Amniotic stem cell (primary cell): ENCODE results near the gene SOCS3.
"Not testable (repeated sequence)": the region's sequence is repeated elsewhere in the genome, so short reads cannot be mapped to it uniquely, and the experiment has no call there.

Experiments used
- DNase-seq: peaks from one replicate; lab custom pipeline; 2025; lab: John Stamatoyannopoulos, UW

The SOCS3 gene

GRCh38 chr17:78348055-78348770 is 11.7 kb downstream of the SOCS3 start:
- no peak for DNase-seq

GRCh38 chr17:78347453-78347852 is 12.4 kb downstream of the SOCS3 start:
- DNase-seq = no peak

DNA sequence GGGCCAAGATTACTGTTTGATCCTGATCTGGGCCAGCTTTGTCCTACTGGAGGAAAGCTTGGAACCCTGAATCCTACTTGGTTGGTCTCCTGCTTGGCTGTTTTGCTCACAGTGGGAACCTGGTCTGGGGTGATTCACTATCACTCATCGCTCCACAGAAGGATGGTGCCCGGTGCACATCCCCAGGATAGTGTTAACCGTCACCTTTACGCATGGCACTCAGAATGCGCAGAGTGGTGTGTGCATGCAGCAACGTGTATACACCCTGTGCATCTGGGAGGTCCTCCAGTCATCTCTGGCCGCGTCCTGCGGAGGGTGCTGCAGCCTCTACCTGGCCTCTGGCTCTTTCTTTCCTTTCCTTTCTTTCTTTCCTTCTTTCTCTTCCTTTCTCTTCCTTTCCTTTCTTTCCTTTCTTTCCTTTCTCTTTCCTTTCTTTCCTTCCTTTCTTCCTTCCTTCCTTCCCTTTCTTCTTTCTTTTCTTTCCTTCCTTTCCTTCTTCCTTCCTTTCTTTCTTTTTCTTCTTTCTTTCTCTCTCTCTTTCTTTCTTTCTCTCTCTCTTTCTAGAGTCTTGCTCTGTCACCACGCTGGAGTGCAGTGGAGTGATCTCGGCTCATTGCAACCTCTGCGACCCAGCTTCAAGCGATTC is 13.1 kb downstream of the SOCS3 start:
- DNase-seq = no peak

- no peak for DNase-seq
Observed at GRCh38 chr17:78345791-78346494, 13.9 kb downstream of the SOCS3 start.

DNA sequence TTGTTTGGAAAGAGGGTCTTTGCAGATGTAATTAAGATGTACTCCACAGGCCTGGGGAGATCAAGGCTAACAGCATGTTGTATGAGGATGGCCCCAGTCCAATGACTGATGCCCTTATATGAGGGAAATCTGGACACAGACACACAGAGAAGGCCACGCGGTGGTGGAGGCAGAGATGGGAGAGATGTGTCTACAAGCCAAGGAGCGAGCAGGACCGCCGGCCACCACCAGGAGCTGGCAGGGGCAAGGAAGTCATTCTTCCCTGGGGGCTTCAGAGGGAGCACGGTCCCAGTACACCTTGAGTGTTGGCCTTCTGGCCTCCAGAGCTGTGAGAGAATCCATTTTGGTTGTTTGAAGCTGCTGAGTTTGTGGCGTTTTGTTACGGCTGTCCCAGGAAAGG is 14.7 kb downstream of the SOCS3 start:
- DNase-seq = no peak

DNA sequence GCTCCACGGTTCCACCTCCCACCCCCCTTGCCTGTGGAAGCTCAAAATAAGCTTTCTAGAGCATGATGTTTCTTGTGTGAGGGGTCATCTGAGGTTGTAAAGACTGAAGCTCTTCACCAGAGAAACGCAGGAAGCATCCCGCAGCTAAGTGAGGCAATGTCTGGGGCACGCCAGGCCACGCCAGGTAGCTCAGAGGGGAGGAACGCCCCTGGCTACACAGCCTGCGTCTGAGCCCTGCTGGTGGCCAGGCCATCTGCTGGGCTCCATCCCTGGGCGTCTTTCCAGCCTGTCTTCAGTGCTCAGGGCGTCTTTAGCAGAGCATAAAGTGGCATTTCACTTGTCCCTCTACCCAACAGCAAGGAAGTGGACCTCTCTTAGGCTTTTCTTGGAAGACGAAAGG is 15.2 kb downstream of the SOCS3 start:
- DNase-seq = no peak

DNA sequence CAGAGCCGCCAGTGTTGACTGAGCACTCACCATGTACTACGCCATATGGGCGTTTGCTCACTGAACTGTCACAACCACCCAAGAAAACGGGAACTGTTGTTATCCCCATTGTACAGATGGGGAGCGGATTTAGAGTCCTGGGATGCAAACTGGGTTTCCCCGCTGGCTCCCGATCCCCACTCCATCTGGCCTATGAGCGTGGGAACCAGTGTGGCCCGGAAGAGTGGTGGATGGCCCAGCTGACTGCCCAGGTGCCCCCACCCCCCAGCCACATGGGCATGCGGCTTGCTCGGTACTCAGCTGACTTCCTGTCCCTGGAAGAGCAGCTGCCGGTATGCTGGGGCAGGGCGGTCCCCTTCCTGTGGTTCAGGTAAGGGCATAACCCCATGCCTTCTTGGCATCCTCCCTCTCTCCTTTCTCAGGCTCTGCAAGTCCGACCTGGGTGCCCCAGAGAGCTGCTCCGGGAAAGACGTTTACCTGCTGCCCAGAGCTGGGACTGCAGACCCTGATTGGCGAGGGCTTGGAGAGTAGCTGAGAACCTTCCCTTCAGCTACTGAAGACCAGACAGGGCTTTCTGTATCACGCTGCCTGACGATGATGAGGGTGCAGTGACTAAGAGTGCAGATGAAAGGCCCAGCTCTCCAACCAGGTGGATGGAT is 16.2 kb downstream of the SOCS3 start:
- DNase-seq = no peak

GRCh38 chr17:78343187-78343542 is 16.7 kb downstream of the SOCS3 start:
- peak; percentile 59 for DNase-seq

DNA sequence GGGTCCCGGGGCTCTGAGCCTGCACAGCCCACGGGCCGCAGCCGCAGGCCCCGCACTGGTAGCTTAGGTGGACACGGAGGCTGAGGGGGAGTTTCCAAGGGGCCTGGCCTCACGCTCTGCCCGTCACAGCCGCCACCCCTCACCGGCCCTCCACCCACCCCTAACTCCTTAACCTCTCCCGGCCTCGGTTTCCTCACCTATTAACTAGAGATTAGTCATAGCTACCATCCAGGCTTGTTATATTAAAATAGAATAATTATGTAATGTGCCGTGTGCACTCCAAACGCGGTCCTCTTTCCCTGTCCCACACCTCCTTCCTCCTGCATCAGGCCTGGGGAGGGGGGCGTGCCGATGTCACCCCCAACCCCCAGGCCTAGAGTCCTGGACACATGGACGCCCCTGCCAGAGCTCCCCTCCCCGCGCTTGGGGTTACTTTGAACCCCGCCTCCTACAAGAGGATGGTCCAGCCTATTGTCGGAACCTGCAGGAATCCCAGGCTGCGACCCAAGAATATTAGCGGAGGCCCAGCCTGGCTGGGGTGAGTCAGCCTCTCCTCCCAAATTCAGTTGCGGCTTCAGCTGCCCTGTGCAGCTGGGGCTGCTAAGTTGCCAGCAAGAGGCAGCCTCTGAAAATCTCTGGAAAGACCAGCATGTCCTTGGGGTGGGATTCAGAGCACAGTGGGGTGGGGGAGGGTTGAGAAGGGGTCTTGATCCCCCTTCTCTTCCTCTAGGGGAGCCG is 17.3 kb downstream of the SOCS3 start:
- DNase-seq = peak; percentile 58

DNA sequence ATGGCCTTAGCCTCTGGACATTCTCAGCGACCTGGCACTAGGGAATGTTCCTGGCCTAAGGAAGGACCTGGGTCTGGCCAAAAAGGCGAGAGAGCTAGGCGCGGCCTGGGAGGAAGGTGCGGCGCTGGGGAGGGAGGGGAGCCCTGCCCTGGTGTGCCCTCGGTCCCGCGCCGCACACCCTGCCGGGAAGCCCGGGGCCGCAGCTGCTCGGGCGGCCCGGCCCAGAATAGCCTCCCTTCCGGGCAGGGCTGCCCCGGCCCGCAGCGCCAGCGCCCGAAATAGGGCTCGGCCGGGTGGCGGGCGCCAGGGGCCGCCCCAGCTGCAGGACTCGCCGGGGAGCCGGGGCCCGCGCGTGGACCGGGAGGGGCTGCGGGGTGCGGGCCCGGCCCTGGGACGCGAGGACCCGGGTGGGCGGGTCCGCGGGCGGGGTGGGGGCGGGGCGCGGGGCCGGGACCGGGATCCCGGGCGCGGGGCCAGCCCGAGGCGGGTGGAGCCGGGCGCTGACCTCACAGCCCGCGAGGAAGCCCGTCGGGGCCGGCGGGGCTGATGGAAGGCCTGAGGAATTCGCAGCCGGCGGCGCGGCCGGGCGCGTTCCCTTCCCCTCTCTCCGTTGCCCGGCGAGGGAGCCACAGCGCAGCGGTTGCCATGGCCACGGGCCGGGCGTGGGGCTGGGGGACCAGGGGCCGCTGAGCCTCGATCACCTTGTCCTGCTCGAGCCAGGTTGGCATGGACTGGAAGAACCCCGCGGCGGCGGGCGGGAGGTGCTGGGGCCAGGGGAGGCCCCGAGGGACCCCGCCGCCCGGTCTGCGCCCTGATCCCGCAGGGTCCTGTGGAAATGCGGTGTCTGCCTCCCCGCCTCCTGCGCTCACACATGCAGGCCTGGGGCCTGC is 18.1 kb downstream of the SOCS3 start:
- DNase-seq = peak; percentile 36

DNA sequence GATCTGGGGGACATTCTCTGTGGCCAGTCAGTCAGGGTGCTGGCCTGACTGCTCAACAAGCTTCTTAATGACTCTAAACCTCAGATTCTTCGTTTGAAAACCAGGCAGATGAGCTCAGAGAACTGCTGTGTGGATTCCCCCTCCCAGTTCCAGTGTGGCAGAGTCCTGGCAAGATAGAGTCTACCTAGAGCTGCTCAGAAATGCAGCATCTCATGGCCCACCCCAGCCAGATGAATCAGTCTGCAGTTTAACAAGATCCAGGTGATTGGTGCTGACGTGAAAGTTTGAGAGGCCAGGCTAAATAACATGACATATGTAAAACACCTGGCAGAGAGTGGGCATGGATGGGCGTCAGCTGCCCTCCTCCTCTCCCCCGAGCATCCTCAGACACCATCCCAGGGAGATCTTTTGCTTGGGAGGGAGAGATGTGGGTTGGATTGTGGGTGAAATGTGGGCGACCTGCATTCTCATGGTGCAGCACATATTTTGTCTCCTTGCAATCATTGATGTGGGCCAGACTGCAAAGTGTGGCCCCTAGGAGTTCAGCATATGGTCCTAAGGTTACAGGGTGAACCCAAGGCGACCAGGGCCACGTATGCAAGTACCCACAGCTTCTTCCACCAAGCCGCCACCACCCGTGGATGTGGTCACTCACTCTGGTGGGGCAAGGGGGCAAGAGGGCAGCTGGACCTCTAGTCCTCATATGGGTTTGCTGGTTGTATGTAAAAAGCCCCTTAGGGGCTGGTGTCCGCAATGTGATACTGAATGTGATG is 19.5 kb downstream of the SOCS3 start:
- DNase-seq = no peak

DNA sequence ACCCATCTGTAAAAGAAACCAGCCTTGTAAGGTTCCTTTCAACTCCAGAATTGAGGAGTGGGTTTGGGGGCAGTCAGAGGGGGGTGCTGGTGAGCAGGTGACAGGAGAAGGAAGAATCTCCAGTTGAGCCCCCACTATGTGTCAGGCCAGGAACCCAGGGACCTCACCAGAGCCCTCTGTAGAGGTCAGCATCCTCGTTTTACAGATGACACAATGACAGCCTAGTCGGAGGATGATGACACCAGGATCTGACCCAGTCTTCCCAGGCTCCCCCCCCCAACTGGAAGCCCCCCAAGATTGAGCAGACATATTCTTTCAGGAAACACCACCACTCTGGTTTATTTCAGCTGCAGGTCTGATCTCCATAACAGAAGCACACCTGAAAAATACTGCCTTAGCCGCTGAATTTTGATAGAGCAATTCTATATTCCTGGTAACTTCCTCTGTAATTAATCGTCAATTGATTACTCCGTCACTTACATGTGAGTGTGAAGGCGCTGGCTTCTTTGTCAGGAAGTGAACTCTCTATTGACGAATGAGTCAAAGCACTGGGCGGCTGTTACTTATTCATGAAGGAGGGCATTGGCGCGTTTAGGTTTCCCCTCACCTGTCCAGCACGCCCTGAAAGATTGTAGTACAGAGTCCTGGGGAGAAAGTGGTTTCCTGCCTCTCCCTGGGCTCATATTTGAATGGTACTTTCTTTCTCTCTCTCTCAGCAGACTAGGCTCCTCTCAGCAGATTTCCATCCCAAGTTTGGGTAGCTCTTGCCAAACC is 21.2 kb downstream of the SOCS3 start:
- no peak for DNase-seq

- no peak for DNase-seq
Observed at GRCh38 chr17:78337244-78338109, 22.4 kb downstream of the SOCS3 start.

GRCh38 chr17:78335209-78335608 is 24.7 kb downstream of the SOCS3 start:
- DNase-seq = no peak

DNA sequence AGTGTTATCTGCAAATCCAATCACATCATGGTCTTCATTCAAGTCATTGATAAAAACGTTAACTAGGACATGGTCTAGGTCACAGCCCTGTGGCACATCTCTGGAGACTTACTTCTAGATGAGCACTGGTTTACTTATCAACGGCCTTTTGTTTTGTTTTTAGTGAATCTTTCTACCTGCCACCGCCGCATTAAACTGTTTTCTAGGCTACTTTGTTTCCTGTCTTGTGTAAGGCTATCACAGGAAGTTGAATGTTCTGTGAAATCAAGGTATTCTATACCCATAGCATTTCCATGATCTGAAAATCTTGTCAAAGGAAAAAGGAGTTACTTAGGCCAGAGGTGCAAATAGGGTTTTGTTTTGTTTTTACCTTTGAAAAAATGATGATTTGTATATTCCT is 26.9 kb downstream of the SOCS3 start:
- DNase-seq = no peak

GRCh38 chr17:78331355-78331754 is 28.5 kb downstream of the SOCS3 start:
- DNase-seq = not testable (repeated sequence)

DNA sequence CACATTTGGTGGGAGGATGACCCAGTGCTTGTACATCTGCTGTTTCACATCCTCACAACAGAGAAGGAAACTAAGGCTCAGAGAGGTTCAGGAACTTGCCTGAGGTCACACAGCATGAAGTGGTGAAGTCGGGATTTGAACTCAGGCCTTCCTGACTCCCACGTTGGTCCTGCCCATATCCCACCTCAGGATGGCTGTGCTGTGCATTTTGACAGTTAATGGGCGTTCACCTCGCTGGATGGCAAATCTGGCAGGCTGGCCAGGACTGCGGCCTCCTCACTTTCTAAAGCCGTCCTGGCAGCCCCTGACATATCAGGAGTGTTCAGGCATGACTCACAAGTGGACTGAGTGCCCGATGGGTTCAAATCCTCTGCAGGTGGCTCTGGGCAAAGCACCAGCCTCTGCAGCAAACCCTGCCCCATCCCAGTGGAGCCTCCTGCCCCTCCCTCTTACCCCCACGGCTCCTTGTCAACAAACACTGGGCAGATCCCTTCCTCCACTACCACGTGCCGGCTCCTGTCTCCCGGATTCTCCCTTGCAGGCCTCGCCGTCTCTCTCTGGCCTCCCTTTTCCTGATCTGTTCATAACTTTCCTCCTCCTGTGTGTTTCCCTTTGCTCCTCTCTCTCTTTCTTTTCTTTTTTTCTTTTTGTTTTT is 29.2 kb downstream of the SOCS3 start:
- no peak for DNase-seq
